ENCODE data around the gene TEAD1. TPM values are rescaled to one million over a fixed set of nuclear protein-coding genes. Genes with fewer than 3 reads are reported as not detected.
"Not testable (repeated sequence)": the region's sequence is repeated elsewhere in the genome, so short reads cannot be mapped to it uniquely, and the experiment has no call there.

TEAD1 gene
- total RNA-seq, 2 donors from 2014 or later: 76.4 to 94.4 TPM

- TF ChIP-seq, protein P1, sequence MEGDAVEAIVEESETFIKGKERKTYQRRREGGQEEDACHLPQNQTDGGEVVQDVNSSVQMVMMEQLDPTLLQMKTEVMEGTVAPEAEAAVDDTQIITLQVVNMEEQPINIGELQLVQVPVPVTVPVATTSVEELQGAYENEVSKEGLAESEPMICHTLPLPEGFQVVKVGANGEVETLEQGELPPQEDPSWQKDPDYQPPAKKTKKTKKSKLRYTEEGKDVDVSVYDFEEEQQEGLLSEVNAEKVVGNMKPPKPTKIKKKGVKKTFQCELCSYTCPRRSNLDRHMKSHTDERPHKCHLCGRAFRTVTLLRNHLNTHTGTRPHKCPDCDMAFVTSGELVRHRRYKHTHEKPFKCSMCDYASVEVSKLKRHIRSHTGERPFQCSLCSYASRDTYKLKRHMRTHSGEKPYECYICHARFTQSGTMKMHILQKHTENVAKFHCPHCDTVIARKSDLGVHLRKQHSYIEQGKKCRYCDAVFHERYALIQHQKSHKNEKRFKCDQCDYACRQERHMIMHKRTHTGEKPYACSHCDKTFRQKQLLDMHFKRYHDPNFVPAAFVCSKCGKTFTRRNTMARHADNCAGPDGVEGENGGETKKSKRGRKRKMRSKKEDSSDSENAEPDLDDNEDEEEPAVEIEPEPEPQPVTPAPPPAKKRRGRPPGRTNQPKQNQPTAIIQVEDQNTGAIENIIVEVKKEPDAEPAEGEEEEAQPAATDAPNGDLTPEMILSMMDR (conservative IDR thresholded peaks at IDR 0.05): no peak
- no peak for DNase-seq
- WGBS, 2 experiments (ENCODE audit: insufficient coverage in 1 of 2, insufficient read length in 1 of 2): 100% methylated on average over 1 of the region's 1 CpG; no CpG with 5 or more reads in 1 of the 2 experiments
- Histone ChIP-seq H3K4me1 (ENCODE audit: control insufficient read depth, insufficient read depth, low read length) (peaks cover 16% of the 10 kb centered on the region), H3K4me3 (ENCODE audit: low read length) (no peak overlapping the region), H3K9ac (ENCODE audit: extremely low read depth, low read length, poor library complexity, severe bottlenecking) (no peak overlapping the region), H3K36me3 (ENCODE audit: control insufficient read depth, insufficient read depth, low read length) (no peaks in the 10 kb centered on the region), H3K27ac (ENCODE audit: low read depth, low read length) (no peak overlapping the region), H3K9me3 (ENCODE audit: control insufficient read depth, low read length) (no peaks in the 10 kb centered on the region), H3K27me3 (ENCODE audit: control insufficient read depth, insufficient read depth, low read length, poor library complexity, severe bottlenecking) (no peaks in the 10 kb centered on the region)
- no peaks in the 10 kb centered on the region for H3K9me3 Mint-ChIP-seq
- no peak overlapping the region for H3K4me3 Mint-ChIP-seq
- no peak overlapping the region for H3K27ac Mint-ChIP-seq
- peaks cover 4% of the 10 kb centered on the region for H3K36me3 Mint-ChIP-seq (ENCODE audit: low read depth)
- no peaks in the 10 kb centered on the region for H3K27me3 Mint-ChIP-seq (ENCODE audit: insufficient read depth)
- peaks cover 46% of the 10 kb centered on the region for H3K4me1 Mint-ChIP-seq
These were observed 82.2 kb downstream of the TEAD1 start for GRCh38 chr11:12756454-12756806.

GRCh38 chr11:12756867-12757266 is 82.6 kb downstream of the TEAD1 start:
- H3K27ac ChIP-seq (ENCODE audit: low read depth, low read length): no peak overlapping the region
- peaks cover 42% of the 10 kb centered on the region for H3K4me1 Mint-ChIP-seq

DNA sequence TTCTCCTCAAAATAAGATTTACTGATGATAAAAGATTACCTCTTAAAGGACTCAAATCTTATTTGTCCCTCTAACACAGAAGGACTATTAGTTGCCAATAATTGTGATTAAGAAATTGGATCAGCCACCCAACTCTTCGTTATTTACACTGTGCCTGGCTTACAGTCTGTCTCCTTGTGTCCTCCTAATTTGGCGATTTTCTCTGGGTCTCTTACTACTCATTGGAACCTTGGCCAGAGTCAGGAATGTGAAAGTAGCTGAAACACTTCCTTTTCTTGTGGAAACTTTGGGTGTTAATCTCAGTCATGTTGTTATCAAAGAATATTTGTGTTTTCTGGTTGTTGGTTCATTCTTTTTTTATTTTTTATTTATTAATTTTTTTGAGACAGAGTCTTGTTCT is 83.2 kb downstream of the TEAD1 start:
- no peaks in the 10 kb centered on the region for H3K27me3 Mint-ChIP-seq (ENCODE audit: insufficient read depth)
- H3K36me3 ChIP-seq (ENCODE audit: control insufficient read depth, insufficient read depth, low read length): no peaks in the 10 kb centered on the region
- peaks cover 4% of the 10 kb centered on the region for H3K36me3 Mint-ChIP-seq (ENCODE audit: low read depth)
- H3K27ac ChIP-seq (ENCODE audit: low read depth, low read length): no peak overlapping the region
- no peaks in the 10 kb centered on the region for H3K9me3 ChIP-seq (ENCODE audit: control insufficient read depth, low read length)
- no peak overlapping the region for H3K27ac Mint-ChIP-seq
- TF ChIP-seq, protein P1 (conservative IDR thresholded peaks at IDR 0.05): no peak
- WGBS, 2 experiments (ENCODE audit: insufficient coverage in 1 of 2, insufficient read length in 1 of 2): 87 to 91% methylated on average over 2 of the region's 2 CpGs
- peaks cover 43% of the 10 kb centered on the region for H3K4me1 Mint-ChIP-seq
- no peak for DNase-seq
- peaks cover 16% of the 10 kb centered on the region for H3K4me1 ChIP-seq (ENCODE audit: control insufficient read depth, insufficient read depth, low read length)
- no peaks in the 10 kb centered on the region for H3K27me3 ChIP-seq (ENCODE audit: control insufficient read depth, insufficient read depth, low read length, poor library complexity, severe bottlenecking)
- no peak overlapping the region for H3K4me3 ChIP-seq (ENCODE audit: low read length)
- no peak overlapping the region for H3K4me3 Mint-ChIP-seq
- H3K9me3 Mint-ChIP-seq: no peaks in the 10 kb centered on the region
- no peak overlapping the region for H3K9ac ChIP-seq (ENCODE audit: extremely low read depth, low read length, poor library complexity, severe bottlenecking)

More at GRCh38 chr11:12756867-12757266, 82.6 kb downstream of the TEAD1 start:
- H3K9me3 Mint-ChIP-seq: no peaks in the 10 kb centered on the region
- Histone ChIP-seq H3K4me3 (ENCODE audit: low read length) (no peak overlapping the region), H3K36me3 (ENCODE audit: control insufficient read depth, insufficient read depth, low read length) (no peaks in the 10 kb centered on the region), H3K9ac (ENCODE audit: extremely low read depth, low read length, poor library complexity, severe bottlenecking) (no peak overlapping the region), H3K9me3 (ENCODE audit: control insufficient read depth, low read length) (no peaks in the 10 kb centered on the region), H3K27me3 (ENCODE audit: control insufficient read depth, insufficient read depth, low read length, poor library complexity, severe bottlenecking) (no peaks in the 10 kb centered on the region), H3K4me1 (ENCODE audit: control insufficient read depth, insufficient read depth, low read length) (peaks cover 16% of the 10 kb centered on the region)
- peaks cover 4% of the 10 kb centered on the region for H3K36me3 Mint-ChIP-seq (ENCODE audit: low read depth)
- no peaks in the 10 kb centered on the region for H3K27me3 Mint-ChIP-seq (ENCODE audit: insufficient read depth)
- no peak overlapping the region for H3K27ac Mint-ChIP-seq
- TF ChIP-seq, protein P1 (conservative IDR thresholded peaks at IDR 0.05): no peak
- WGBS, 2 experiments (ENCODE audit: insufficient coverage in 1 of 2, insufficient read length in 1 of 2): 88 to 100% methylated on average over 2 to 3 of the region's 3 CpGs
- DNase-seq: no peak
- H3K4me3 Mint-ChIP-seq: no peak overlapping the region

GRCh38 chr11:12758117-12758516 is 83.9 kb downstream of the TEAD1 start:
- H3K27me3 Mint-ChIP-seq (ENCODE audit: insufficient read depth); DNase-seq; H3K27ac Mint-ChIP-seq; H3K27ac ChIP-seq (ENCODE audit: low read depth, low read length); H3K36me3 Mint-ChIP-seq (ENCODE audit: low read depth); H3K4me3 ChIP-seq (ENCODE audit: low read length); H3K36me3 ChIP-seq (ENCODE audit: control insufficient read depth, insufficient read depth, low read length); H3K4me3 Mint-ChIP-seq; H3K9me3 Mint-ChIP-seq; H3K9ac ChIP-seq (ENCODE audit: extremely low read depth, low read length, poor library complexity, severe bottlenecking); H3K27me3 ChIP-seq (ENCODE audit: control insufficient read depth, insufficient read depth, low read length, poor library complexity, severe bottlenecking); H3K9me3 ChIP-seq (ENCODE audit: control insufficient read depth, low read length): not testable (repeated sequence)
- H3K4me1 Mint-ChIP-seq: peaks cover 43% of the 10 kb centered on the region
- peaks cover 16% of the 10 kb centered on the region for H3K4me1 ChIP-seq (ENCODE audit: control insufficient read depth, insufficient read depth, low read length)
- WGBS, 2 experiments (ENCODE audit: insufficient coverage in 1 of 2, insufficient read length in 1 of 2): 98% methylated on average over 6 of the region's 6 CpGs; no CpG with 5 or more reads in 1 of the 2 experiments
